Astrocyte (in vitro differentiated cells and primary cell): ENCODE measurements around the gene PTPRN. TPM values are rescaled to one million over a fixed set of nuclear protein-coding genes. Genes with fewer than 3 reads are reported as not detected.

Source experiments
- DNase-seq: peaks from one replicate; pipeline ENCODE4 v3.0.0-alpha.2; 2010; ENCODE audit warnings: low read depth
- FAIRE-seq: peaks from 2 replicates; lab custom pipeline; 2011; peaks lifted over from hg19 to GRCh38; lab: Jason Lieb, UNC
- H2AFZ ChIP-seq: 2 replicates; pipeline ENCODE4 v1.6.0; 2012; ENCODE audit warnings: low read depth, low read length, inconsistent platforms
- H3K27ac ChIP-seq: 2 replicates; pipeline ENCODE4 v1.5.1; 2011; ENCODE audit warnings: low read depth, low read length, inconsistent platforms
- H3K27me3 ChIP-seq: 2 replicates; pipeline ENCODE4 v1.6.0; 2011; ENCODE audit warnings: low read length, inconsistent platforms; ENCODE audit not compliant: insufficient read depth
- H3K36me3 ChIP-seq: 2 replicates; pipeline ENCODE4 v1.5.1; 2011; ENCODE audit warnings: low read length, inconsistent platforms; ENCODE audit not compliant: insufficient read depth
- H3K4me1 ChIP-seq: 2 replicates; pipeline ENCODE4 v1.5.1; 2011; ENCODE audit warnings: low read length, inconsistent platforms; ENCODE audit not compliant: insufficient read depth
- H3K4me2 ChIP-seq: 2 replicates; pipeline ENCODE4 v1.6.0; 2012; ENCODE audit warnings: low read length, inconsistent platforms
- H3K4me3 ChIP-seq: 2 replicates; pipeline ENCODE4 v1.5.1; 2011; ENCODE audit warnings: low read depth, mild to moderate bottlenecking, low read length, inconsistent platforms; ENCODE audit not compliant: insufficient read depth
- H3K79me2 ChIP-seq: 2 replicates; pipeline ENCODE4 v1.6.0; 2012; ENCODE audit warnings: mild to moderate bottlenecking, low read length, inconsistent platforms; ENCODE audit not compliant: insufficient read depth
- H3K9ac ChIP-seq: 2 replicates; pipeline ENCODE4 v1.6.0; 2012; ENCODE audit warnings: mild to moderate bottlenecking, low read length, inconsistent platforms
- H3K9me3 ChIP-seq: 2 replicates; pipeline ENCODE4 v1.5.1; 2012; ENCODE audit warnings: low read depth, mild to moderate bottlenecking, low read length, inconsistent platforms; ENCODE audit not compliant: insufficient read depth
- H4K20me1 ChIP-seq: 2 replicates; pipeline ENCODE4 v1.6.0; 2012; ENCODE audit warnings: low read length, inconsistent platforms; ENCODE audit not compliant: insufficient read depth
- H3K27ac Mint-ChIP-seq: one replicate; pipeline ENCODE4 v1.8.0; 2021; ENCODE audit warnings: mild to moderate bottlenecking, mixed read lengths; ENCODE audit not compliant: unreplicated experiment
- H3K27me3 Mint-ChIP-seq: one replicate; pipeline ENCODE4 v1.8.0; 2021; ENCODE audit warnings: low read depth, mixed read lengths; ENCODE audit not compliant: unreplicated experiment
- H3K36me3 Mint-ChIP-seq: one replicate; pipeline ENCODE4 v1.8.0; 2021; ENCODE audit warnings: low read depth, mixed read lengths; ENCODE audit not compliant: unreplicated experiment
- H3K4me1 Mint-ChIP-seq: one replicate; pipeline ENCODE4 v1.8.0; 2021; ENCODE audit warnings: low read depth, mixed read lengths; ENCODE audit not compliant: unreplicated experiment
- H3K4me3 Mint-ChIP-seq: one replicate; pipeline ENCODE4 v1.8.0; 2021; ENCODE audit warnings: mild to moderate bottlenecking, moderate library complexity, mixed read lengths; ENCODE audit not compliant: unreplicated experiment
- H3K9me3 Mint-ChIP-seq: one replicate; pipeline ENCODE4 v1.8.0; 2021; ENCODE audit warnings: mild to moderate bottlenecking, mixed read lengths; ENCODE audit not compliant: unreplicated experiment
- EZH2 ChIP-seq: IDR thresholded peaks from 2 replicates; pipeline ENCODE4 v1.6.1; 2012; ENCODE audit warnings: mild to moderate bottlenecking, low read length, inconsistent platforms; ENCODE audit not compliant: insufficient read depth
- total RNA-seq: library from RNA; stranded (reverse); gene quantifications from 2 replicates; pipeline ENCODE4 v1.2.1, GENCODE V29; 2021
- TF ChIP-seq, protein P1 (sequence below): IDR thresholded peaks from 2 replicates; pipeline ENCODE4 v1.5.1; 2011; ENCODE audit warnings: low read depth, mild to moderate bottlenecking, inconsistent platforms, low read length, moderate library complexity; ENCODE audit not compliant: insufficient read depth

The PTPRN gene
- total RNA-seq, 1 donor from 2014 or later = 76.6 TPM

DNA sequence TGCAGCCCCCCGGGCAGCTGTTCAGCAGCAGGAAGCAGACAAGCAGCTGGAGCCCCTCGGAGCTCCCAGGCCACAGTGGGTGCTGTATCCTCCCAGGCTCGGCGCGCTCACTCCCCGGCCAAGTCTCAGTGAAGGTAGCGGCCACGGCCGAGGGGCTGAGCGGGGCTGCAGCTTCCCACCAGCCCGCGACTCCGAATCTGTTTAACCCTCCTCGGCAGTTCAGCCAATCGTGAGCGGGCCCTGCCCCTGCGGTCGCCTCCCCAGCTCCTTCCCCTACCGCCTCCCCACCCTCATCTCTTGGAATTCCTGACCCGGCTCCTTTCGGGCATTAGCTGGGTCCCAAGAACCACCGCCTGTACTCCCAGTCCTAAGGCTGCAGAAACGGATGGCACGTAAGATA is 23.3 kb upstream of the PTPRN start, which contains the start of gene RESP18:
RESP18 (minus strand) TSS at position 203 of the 400 bp plus-strand sequence.
- TF ChIP-seq EZH2 = peak; percentile 3
- TF ChIP-seq, protein P1, sequence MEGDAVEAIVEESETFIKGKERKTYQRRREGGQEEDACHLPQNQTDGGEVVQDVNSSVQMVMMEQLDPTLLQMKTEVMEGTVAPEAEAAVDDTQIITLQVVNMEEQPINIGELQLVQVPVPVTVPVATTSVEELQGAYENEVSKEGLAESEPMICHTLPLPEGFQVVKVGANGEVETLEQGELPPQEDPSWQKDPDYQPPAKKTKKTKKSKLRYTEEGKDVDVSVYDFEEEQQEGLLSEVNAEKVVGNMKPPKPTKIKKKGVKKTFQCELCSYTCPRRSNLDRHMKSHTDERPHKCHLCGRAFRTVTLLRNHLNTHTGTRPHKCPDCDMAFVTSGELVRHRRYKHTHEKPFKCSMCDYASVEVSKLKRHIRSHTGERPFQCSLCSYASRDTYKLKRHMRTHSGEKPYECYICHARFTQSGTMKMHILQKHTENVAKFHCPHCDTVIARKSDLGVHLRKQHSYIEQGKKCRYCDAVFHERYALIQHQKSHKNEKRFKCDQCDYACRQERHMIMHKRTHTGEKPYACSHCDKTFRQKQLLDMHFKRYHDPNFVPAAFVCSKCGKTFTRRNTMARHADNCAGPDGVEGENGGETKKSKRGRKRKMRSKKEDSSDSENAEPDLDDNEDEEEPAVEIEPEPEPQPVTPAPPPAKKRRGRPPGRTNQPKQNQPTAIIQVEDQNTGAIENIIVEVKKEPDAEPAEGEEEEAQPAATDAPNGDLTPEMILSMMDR = no peak
- H3K27me3 ChIP-seq = peaks cover 64% of the 10 kb centered on the region
- no peaks in the 10 kb centered on the region for H3K4me1 ChIP-seq
- H2AFZ ChIP-seq = no peak within 1 kb of the TSS
- H4K20me1 ChIP-seq = no peaks in the 10 kb centered on the region
- Mint-ChIP-seq H3K27me3 (peaks cover 85% of the 10 kb centered on the region), H3K27ac (no peak within 1 kb of the TSS), H3K4me3 (no peak within 1 kb of the TSS), H3K9me3 (peaks cover 4% of the 10 kb centered on the region), H3K4me1 (peaks cover 2% of the 10 kb centered on the region), H3K36me3 (peaks cover 3% of the 10 kb centered on the region)
- H3K79me2 ChIP-seq = no peaks in the 10 kb centered on the region
- no peak within 1 kb of the TSS for H3K9ac ChIP-seq
- no peak within 1 kb of the TSS for H3K27ac ChIP-seq
- H3K36me3 ChIP-seq = no peaks in the 10 kb centered on the region
- no peak within 1 kb of the TSS for H3K4me3 ChIP-seq
- H3K9me3 ChIP-seq = no peaks in the 10 kb centered on the region
- H3K4me2 ChIP-seq = peak within 1 kb of the TSS; percentile 54
- DNase-seq (no peak), FAIRE-seq (no peak)

DNA sequence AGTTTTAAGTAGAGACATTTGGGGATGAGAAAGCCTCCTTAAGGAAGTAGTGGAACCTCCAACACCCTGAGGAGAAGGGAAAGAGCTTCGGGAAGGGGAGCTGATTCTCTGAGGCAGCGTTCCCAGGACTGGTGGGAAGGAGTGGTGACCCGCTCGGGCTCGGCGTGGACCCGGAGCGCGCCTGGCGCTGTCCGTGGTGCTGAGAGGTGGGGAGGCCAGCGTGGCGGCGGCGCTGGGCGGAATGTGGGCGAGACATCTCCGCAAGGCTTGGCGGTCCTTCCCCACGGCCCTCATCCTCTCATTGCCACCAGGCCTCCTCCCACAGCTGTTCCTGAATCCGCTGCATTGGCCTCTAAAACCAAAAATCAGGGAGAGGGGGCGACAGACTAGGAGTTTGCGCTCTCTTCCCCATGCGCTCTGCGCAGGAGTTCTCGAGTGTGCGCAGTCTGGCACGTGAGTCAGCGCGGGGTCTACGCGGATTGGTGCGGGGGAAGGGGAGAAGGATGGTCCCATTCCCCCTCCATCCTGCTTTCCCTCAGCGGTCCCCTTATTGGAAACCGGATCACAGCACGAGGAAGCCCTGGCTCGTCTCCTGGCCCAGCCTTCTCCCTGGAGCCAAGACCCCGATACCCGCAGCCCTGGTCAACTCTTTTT is 22.5 kb upstream of the PTPRN start:
- Histone ChIP-seq H3K9ac (no peak overlapping the region), H3K4me1 (no peaks in the 10 kb centered on the region), H3K27ac (no peak overlapping the region), H3K4me3 (no peak overlapping the region), H3K27me3 (peaks cover 72% of the 10 kb centered on the region), H3K9me3 (no peaks in the 10 kb centered on the region), H2AFZ (no peak overlapping the region), H4K20me1 (no peaks in the 10 kb centered on the region), H3K4me2 (peak overlapping the region; percentile 54), H3K79me2 (no peaks in the 10 kb centered on the region), H3K36me3 (no peaks in the 10 kb centered on the region)
- FAIRE-seq (no peak), DNase-seq (no peak)
- Mint-ChIP-seq H3K27me3 (peaks cover 87% of the 10 kb centered on the region), H3K4me3 (no peak overlapping the region), H3K9me3 (peaks cover 4% of the 10 kb centered on the region), H3K4me1 (peaks cover 2% of the 10 kb centered on the region), H3K36me3 (peaks cover 3% of the 10 kb centered on the region), H3K27ac (no peak overlapping the region)
- TF ChIP-seq EZH2 = no peak
- TF ChIP-seq, protein P1 = no peak

DNA sequence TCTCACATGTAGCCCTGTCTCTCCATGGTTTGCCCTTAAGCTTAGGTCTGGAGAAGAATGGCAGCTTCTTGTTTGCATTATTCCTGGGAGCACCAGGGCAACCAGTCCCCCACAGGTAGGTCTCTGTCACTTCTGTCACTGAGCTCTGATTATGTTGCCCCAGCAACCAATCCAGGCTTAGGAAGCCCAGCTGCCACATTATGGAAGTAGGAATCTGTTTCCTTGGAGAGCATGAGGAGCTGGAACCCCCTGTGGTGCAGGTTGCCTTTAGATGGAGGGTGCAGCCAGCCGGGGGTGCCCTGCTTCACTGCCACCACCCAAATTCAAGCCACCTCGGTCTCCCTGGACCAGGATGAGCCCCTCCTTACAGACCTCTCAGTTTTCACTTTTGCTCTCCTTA is 18.5 kb upstream of the PTPRN start:
- TF ChIP-seq EZH2 = no peak
- TF ChIP-seq, protein P1 = no peak
- H3K27me3 ChIP-seq = peaks cover 78% of the 10 kb centered on the region
- no peak overlapping the region for H3K9ac ChIP-seq
- Mint-ChIP-seq H3K27me3 (peaks cover 94% of the 10 kb centered on the region), H3K4me1 (no peaks in the 10 kb centered on the region), H3K36me3 (peaks cover 6% of the 10 kb centered on the region), H3K9me3 (peaks cover 6% of the 10 kb centered on the region), H3K27ac (no peak overlapping the region), H3K4me3 (no peak overlapping the region)
- H3K4me2 ChIP-seq = no peak overlapping the region
- no peaks in the 10 kb centered on the region for H3K79me2 ChIP-seq
- no peak overlapping the region for H3K27ac ChIP-seq
- H2AFZ ChIP-seq = no peak overlapping the region
- H3K4me1 ChIP-seq = no peaks in the 10 kb centered on the region
- H4K20me1 ChIP-seq = no peaks in the 10 kb centered on the region
- DNase-seq (no peak), FAIRE-seq (no peak)
- no peaks in the 10 kb centered on the region for H3K36me3 ChIP-seq
- H3K9me3 ChIP-seq = no peaks in the 10 kb centered on the region
- no peak overlapping the region for H3K4me3 ChIP-seq
